HG03175 (cell line): ENCODE data around the gene UNC5B.
"Not testable (repeated sequence)": the region's sequence is repeated elsewhere in the genome, so short reads cannot be mapped to it uniquely, and the experiment has no call there.

Source experiments
- ATAC-seq: cut with Tn5 transposase; IDR thresholded peaks from one replicate; pipeline ENCODE4 v1.9.1; 2021; ENCODE audit warnings: mild to moderate bottlenecking, moderate library complexity; ENCODE audit not compliant: unreplicated experiment

The UNC5B gene

GRCh38 chr10:71266147-71266917 lies 54.0 kb downstream of the UNC5B start:
- no peak for ATAC-seq

GRCh38 chr10:71266918-71267442 lies 54.6 kb downstream of the UNC5B start:
- no peak for ATAC-seq

GRCh38 chr10:71267508-71268240 lies 55.3 kb downstream of the UNC5B start:
- ATAC-seq = no peak

GRCh38 chr10:71268247-71268691 lies 55.9 kb downstream of the UNC5B start:
- ATAC-seq = no peak

- no peak for ATAC-seq
Measured at GRCh38 chr10:71268758-71269157, 56.4 kb downstream of the UNC5B start.

- no peak for ATAC-seq
Measured at GRCh38 chr10:71269301-71270288, 57.2 kb downstream of the UNC5B start.

GRCh38 chr10:71270301-71271220 lies 58.2 kb downstream of the UNC5B start:
- no peak for ATAC-seq

GRCh38 chr10:71271662-71272055 lies 59.3 kb downstream of the UNC5B start:
- ATAC-seq = no peak

GRCh38 chr10:71272056-71272771 lies 59.8 kb downstream of the UNC5B start:
- no peak for ATAC-seq

- not testable (repeated sequence) for ATAC-seq
Measured at GRCh38 chr10:71272974-71273373, 60.6 kb downstream of the UNC5B start.

- ATAC-seq = no peak
Measured at GRCh38 chr10:71273506-71273905, 61.1 kb downstream of the UNC5B start.

- no peak for ATAC-seq
Measured at GRCh38 chr10:71274901-71275796, 62.8 kb downstream of the UNC5B start.

- ATAC-seq = no peak
Measured at GRCh38 chr10:71276873-71277272, 64.5 kb downstream of the UNC5B start.

GRCh38 chr10:71277914-71278665 lies 65.7 kb downstream of the UNC5B start:
- ATAC-seq = no peak

GRCh38 chr10:71278691-71279588 lies 66.6 kb downstream of the UNC5B start:
- ATAC-seq = no peak

- no peak for ATAC-seq
Measured at GRCh38 chr10:71279590-71280170, 67.3 kb downstream of the UNC5B start.
